Rectal smooth muscle tissue (tissue), 1 donor: ENCODE results near the gene SMPD3.

ENCODE experiments used
- H3K27ac ChIP-seq: one replicate; pipeline ENCODE4 v1.7.0; 2013; ENCODE audit warnings: low read depth, low read length, inconsistent platforms
- H3K27me3 ChIP-seq: one replicate; pipeline ENCODE4 v1.7.0; 2013; ENCODE audit warnings: low read length; ENCODE audit not compliant: control insufficient read depth, insufficient read depth
- H3K36me3 ChIP-seq: one replicate; pipeline ENCODE4 v1.7.0; 2013; ENCODE audit warnings: low read length; ENCODE audit not compliant: control insufficient read depth, insufficient read depth
- H3K4me1 ChIP-seq: one replicate; pipeline ENCODE4 v1.7.0; 2013; ENCODE audit warnings: low read length; ENCODE audit not compliant: control insufficient read depth, insufficient read depth
- H3K4me3 ChIP-seq: one replicate; pipeline ENCODE4 v1.7.0; 2013; ENCODE audit warnings: low read length
- H3K9ac ChIP-seq: one replicate; pipeline ENCODE4 v1.7.0; 2013; ENCODE audit warnings: low read length

SMPD3 gene

DNA sequence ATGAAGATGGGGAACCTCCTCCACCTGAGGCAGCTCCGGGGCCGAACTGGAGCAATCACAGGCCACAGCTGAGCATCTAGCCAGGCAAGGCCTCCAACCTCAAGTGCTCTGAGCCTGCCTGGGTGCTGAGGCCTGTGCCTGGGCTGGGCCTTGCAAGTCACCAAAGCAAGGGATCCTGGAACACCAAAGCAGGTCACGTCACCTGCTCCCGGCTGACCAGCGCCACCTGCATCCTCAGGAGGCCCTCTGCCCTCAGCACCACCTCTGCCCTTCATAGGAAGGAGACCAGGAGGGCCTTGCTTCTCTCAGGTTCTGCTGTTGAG is 68.0 kb downstream of the SMPD3 start:
- no peak overlapping the region for H3K27ac ChIP-seq
- no peak overlapping the region for H3K4me3 ChIP-seq
- no peaks in the 10 kb centered on the region for H3K4me1 ChIP-seq
- no peak overlapping the region for H3K9ac ChIP-seq
- no peaks in the 10 kb centered on the region for H3K27me3 ChIP-seq
- H3K36me3 ChIP-seq = no peaks in the 10 kb centered on the region

DNA sequence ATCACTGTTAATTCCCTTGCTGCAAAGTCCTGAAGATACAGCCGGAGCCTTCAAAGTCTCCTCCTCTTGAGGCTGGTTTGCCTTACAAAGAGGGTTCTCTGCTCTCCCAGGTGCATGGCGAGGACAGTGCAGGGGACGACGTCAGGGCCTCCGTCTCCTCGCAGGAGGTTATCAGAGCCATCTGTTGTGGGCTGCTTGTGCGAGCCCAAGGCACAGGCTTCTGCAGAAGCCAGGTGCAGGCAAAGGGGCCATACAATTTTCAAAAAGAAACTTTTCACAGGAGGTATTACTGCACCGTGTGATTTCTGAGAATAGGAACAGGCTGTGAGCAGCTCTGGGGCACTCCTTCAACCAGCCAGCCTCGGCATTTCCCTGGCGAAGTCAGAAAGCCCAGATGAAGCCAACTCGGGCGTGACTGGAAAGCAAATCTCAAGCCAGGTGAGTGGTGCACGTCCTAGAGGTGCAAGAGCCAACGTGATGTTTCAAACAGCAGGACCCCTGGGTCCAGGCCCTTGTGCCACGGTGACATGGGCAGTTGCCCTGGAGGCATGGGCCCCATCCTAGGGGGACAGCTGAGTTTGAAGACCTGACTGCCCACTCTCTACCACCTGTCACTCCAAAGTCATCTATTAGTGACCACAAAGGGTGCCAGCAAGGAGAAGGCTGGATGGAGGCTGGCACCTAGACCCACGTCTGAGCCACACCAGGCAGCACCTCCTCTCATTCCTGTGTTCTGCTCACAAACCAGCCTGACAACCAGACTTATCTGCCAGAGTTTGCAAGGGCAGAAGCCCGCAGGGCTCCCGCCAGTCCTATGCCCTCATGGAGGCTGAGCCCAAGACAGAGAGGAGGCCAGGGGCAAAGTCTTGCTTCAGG is 68.6 kb downstream of the SMPD3 start:
- H3K36me3 ChIP-seq = no peaks in the 10 kb centered on the region
- no peak overlapping the region for H3K4me3 ChIP-seq
- H3K27ac ChIP-seq = no peak overlapping the region
- H3K27me3 ChIP-seq = no peaks in the 10 kb centered on the region
- no peak overlapping the region for H3K9ac ChIP-seq
- no peaks in the 10 kb centered on the region for H3K4me1 ChIP-seq

DNA sequence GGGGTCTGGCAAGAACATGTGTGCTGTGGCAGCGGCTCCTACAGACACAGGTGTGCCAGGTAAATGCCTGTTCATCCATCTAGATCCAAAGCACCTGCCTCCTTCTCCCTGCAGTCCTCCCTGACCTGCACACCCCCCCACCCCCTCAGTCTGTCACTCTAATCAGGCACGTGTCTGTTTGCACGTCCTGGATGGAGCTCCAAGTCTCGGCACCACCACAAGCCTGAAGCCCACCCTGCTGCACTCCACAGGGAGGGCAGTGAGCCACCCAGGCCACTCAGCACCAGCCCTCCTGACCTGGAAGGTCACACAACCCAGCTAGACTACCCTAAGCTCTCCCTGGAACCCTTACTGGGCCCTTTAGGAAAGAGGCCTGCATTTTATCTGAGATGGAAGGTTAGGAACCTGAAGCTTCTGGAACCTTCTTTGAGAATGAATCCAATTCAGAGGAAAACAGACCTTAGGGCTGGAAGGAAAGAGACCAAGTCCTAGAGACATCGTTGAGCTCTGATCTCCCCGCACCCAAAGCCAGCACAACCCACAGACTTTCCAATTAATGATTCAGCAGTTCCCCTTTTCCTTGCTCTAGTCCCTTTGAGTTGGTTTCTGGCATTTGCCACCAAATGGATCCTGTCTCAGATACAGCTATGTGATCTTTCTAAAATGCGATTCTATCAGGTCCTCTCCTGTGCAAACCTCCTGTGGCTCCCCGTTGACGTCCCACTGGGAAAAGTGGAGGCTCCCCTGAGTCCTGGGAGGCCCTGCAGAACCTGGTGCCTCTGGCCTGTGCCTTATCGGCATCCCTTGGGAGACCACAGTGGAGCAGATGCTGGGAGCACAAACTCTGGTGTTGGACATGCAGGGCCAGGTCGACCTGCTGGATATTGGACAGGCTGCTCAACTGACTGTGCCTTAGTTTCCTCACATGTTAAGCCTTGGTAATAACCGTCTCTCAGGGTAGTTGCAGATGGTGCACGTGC is 69.6 kb downstream of the SMPD3 start:
- H3K27ac ChIP-seq = no peak overlapping the region

DNA sequence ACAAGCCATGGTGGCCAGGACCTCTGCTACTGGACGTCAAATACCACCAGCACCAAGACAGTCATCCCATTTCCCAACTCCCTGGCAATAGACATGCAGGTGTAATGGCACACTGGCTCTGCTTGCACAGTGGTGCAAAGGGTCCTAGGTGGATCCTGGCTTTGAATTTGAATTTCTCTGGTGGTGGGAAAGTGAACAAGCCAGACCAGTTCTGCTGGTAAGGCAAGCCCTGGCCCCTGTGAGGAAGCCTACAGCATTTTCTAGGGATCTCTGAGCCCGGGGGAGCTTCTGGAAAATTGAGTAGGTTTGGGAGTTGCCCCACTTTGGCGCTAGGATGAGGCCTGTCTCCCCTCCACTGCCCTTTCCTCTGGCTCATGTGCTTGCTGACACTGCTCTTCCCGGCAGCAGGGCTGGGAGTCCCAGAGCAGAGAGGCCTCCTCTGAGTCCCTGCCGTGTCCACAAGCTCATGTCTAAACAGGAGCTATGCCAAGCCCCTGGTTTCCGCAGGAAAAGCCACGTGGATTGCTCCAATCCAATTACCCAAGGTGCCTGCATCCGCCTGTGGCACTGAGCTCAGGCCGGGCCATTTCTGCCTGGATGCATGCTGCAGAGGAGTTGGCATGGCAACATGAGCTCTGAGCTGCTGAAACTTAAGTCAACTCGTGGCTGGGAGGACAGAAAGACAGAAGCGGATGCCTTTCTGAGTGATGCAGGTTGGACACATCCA is 70.5 kb downstream of the SMPD3 start:
- Histone ChIP-seq H3K4me3 (no peak overlapping the region), H3K4me1 (no peaks in the 10 kb centered on the region), H3K27ac (no peak overlapping the region), H3K9ac (no peak overlapping the region), H3K27me3 (no peaks in the 10 kb centered on the region), H3K36me3 (no peaks in the 10 kb centered on the region)

More for the DNA sequence above, 69.6 kb downstream of the SMPD3 start:
- no peaks in the 10 kb centered on the region for H3K36me3 ChIP-seq
- no peaks in the 10 kb centered on the region for H3K4me1 ChIP-seq
- no peak overlapping the region for H3K9ac ChIP-seq
- no peak overlapping the region for H3K4me3 ChIP-seq
- H3K27me3 ChIP-seq = no peaks in the 10 kb centered on the region

DNA sequence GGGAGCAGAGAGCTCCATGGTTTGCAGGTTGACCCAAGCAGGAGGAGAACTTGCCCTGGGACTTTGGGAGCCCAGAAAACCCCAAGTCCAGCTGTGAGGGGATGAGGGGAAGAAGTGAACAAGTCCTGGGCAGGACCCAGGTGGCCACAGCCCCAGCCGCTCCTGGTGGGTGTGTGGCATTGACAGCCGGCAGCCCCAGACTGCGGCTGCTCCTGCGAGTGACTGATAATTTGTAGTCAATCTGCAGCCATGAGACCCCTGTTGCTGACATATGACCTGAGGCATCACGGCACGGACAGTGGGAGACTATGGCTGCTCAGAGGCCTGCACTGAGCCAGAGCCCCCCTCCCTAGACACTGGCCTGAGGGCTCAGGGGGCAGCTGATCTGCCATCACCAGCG is 71.1 kb downstream of the SMPD3 start:
- Histone ChIP-seq H3K36me3 (no peaks in the 10 kb centered on the region), H3K9ac (no peak overlapping the region), H3K27ac (no peak overlapping the region), H3K4me1 (no peaks in the 10 kb centered on the region), H3K4me3 (no peak overlapping the region), H3K27me3 (no peaks in the 10 kb centered on the region)

DNA sequence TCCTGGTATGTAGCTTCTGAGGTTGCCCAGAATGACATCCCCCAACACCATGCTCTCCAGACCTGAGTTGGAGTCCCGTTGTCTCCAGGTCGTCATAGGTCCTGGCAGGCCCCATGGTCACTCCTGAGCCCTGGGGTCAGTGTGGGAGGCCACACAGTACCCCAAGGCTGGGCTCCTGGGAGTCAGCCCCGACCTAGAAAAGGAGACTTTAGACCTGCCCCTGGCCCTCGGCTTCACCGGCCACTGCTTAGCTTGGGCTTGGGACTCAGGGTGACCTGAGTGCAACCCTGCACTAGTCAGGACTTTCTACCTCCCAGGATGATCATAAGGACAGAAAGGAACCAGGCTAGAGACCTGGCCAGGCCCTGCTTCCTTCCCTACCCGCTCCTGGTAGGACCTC is 71.7 kb downstream of the SMPD3 start:
- Histone ChIP-seq H3K4me1 (no peaks in the 10 kb centered on the region), H3K27ac (no peak overlapping the region), H3K4me3 (no peak overlapping the region), H3K36me3 (no peaks in the 10 kb centered on the region), H3K9ac (no peak overlapping the region), H3K27me3 (no peaks in the 10 kb centered on the region)

DNA sequence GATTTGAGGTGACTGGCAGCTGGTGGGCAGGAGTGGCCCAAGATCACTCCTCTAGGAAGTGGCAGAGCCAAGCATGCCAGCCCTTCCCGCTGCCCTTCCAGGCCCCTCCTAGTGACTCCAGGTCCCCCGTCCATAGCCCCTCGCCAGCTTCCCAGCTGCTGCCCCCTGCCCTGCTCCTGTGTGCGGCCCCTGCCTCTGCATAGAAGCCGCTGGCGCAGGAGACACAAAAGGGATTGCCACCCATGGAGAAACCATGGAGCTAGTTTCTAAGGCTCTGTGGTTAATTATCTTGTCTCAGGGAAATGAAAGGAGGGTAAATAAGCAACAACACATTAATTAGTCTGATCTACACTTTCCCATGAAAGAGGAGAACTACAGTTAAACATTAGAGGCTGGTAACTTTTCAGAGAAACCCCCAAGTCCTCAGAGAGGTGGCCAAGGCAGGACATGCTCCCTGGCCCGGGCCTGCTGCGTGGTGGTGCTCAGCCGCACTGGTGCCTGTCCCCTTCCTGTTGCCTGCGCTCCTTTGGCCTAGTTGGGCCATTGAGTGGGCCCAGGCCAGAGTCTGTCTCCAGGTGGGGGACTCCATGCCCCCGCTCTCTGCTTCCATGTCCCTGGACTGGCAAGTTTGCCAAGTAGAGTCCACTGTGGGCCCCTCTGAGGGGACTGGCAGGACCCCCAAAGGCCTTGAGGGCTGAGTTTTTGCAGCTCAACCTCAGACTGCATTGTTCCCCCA is 72.3 kb downstream of the SMPD3 start:
- H3K9ac ChIP-seq = no peak overlapping the region
- H3K4me1 ChIP-seq = no peaks in the 10 kb centered on the region
- no peak overlapping the region for H3K4me3 ChIP-seq
- no peaks in the 10 kb centered on the region for H3K27me3 ChIP-seq
- no peaks in the 10 kb centered on the region for H3K36me3 ChIP-seq
- H3K27ac ChIP-seq = no peak overlapping the region

DNA sequence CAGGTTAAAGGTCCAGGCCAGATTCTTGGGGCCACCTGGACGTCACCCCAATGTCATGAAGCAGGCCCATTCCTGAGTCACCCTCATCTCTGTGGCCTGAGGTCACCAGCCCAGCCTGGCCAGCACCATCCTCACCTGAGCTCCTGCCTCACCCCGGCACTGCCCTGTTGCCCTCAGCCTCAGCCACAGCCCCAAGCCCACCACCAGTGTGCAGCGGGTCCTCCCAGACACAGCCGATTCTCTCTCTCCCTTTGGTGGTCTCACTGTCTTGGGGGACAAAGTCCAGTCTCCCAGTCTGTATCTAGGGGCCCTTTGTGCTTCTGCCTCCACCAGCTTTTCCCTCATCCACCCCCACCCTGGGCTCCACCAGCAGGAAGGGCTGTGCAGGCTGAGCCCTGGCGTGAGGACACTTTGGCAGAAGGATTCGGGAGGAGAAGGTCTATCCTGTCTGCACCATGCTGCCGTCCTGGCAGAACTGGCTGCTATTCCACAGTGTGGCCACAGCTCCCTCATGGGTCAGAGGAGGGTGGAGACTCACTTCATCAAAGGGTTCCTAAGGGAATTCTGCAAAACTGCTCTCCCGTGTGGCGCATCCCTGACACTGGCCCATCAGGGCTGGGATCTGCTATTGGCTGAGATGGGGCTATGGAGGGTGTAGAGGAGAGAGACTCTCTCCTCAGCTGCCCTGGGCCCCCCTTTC is 73.2 kb downstream of the SMPD3 start:
- no peaks in the 10 kb centered on the region for H3K36me3 ChIP-seq
- no peak overlapping the region for H3K4me3 ChIP-seq
- no peaks in the 10 kb centered on the region for H3K27me3 ChIP-seq
- no peaks in the 10 kb centered on the region for H3K4me1 ChIP-seq
- no peak overlapping the region for H3K27ac ChIP-seq
- H3K9ac ChIP-seq = no peak overlapping the region

DNA sequence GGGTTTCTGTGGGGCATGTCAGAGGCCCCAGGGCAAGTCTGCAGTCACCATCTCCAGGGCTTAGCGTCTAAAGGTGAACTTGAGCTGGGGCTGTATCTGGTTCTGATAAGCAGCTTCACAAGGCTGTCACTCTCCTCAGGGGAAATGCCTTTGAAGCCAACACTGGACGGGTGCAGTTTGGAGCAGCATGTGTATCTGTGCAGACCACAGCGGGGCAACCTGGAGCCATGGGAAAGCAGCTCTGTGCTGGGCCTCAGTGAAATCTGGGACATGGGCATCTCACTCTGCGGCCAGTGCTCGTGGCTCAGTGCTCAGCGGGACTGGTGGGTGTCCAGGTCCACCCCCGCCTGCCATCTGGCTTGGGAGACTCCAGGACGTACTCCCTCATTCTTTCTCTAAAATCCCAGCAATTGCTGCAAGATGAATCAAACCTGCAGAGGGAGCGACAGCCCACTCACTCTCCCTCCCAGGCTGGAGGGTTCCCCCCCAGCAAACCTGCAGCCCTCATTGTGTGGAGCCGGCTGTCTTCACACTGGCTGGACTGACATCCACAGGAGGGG is 74.0 kb downstream of the SMPD3 start:
- H3K9ac ChIP-seq = no peak overlapping the region
- no peak overlapping the region for H3K4me3 ChIP-seq
- no peaks in the 10 kb centered on the region for H3K4me1 ChIP-seq
- H3K27ac ChIP-seq = no peak overlapping the region
- no peaks in the 10 kb centered on the region for H3K27me3 ChIP-seq
- no peaks in the 10 kb centered on the region for H3K36me3 ChIP-seq

DNA sequence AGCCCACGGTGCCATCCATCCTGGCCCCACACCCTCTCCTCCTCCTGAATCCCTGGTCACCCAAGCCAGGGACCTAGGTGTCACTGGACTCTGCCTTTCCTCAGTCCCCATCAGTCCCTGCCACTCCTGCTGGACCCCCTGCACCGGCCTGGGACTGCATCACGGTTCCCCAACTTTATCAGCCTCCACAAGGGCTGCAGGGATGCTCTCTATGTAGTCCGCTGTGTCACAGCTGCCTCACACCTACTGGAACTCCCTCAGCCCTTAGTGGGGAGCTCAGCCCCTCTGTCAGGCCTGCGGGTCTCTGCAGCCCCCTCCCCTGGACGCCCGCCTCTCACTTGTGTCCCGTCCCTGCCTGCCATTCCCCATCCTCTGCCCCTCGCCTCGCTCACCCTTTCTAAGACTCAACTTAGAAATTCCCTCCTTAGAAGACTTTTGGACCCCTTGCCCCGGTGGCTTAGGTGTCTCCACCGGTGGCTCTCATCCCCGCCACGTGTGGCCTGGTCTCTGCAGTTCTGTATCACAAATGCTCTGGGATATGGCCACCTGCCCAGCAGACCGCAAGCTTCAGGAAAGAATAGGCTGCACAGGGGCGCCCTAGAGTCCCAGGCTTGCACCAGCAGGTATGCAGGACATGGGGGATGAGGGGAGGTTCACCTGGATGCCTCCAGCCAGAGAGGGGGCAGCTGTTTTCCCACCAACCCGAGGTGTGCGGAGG is 74.6 kb downstream of the SMPD3 start:
- no peak overlapping the region for H3K27ac ChIP-seq

DNA sequence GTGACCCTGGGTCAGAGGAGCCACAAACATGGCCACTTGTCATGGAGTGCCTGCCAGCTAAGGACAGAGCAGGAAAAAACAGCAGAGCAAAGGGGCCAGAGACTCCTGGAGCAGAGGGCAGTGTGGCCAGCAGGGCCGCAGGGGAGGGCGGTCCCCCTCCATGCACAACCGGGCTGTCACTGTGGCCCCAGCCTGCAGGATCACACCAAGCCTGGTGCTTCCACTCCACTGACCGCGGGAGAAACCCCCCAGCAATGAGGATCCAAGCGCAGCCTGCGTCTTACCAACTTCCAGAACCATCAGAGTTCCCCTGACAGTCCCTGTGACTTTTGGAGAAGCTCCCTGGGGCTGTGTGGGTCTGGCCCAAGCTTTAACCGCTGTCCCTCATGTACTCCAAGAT is 75.5 kb downstream of the SMPD3 start:
- no peaks in the 10 kb centered on the region for H3K27me3 ChIP-seq
- no peaks in the 10 kb centered on the region for H3K36me3 ChIP-seq
- H3K27ac ChIP-seq = no peak overlapping the region
- H3K4me1 ChIP-seq = no peaks in the 10 kb centered on the region
- no peak overlapping the region for H3K9ac ChIP-seq
- H3K4me3 ChIP-seq = no peak overlapping the region

More for the DNA sequence above, 74.6 kb downstream of the SMPD3 start:
- Histone ChIP-seq H3K36me3 (no peaks in the 10 kb centered on the region), H3K4me3 (no peak overlapping the region), H3K9ac (no peak overlapping the region), H3K27me3 (no peaks in the 10 kb centered on the region), H3K4me1 (no peaks in the 10 kb centered on the region)
